GM23338 (cell line): Measurements from ENCODE around the gene ANKRD44.

Experiments used
- EZH2phosphoT487 ChIP-seq: fragments of 200-600 bp; sonication (generic); IDR thresholded peaks from one replicate; pipeline ENCODE4 v1.8.1; 2018; ENCODE audit warnings: antibody characterized with exemption; ENCODE audit not compliant: unreplicated experiment
- JUNB ChIP-seq: IDR thresholded peaks from one replicate; pipeline ENCODE4 v1.6.1; 2016; ENCODE audit warnings: antibody characterized with exemption; ENCODE audit not compliant: unreplicated experiment
- TF ChIP-seq, protein P1 (sequence below), 2 experiments: fragments of 200-600 bp in 1 of 2; sonication (generic) in 1 of 2; conservative IDR thresholded peaks; 2 replicates each; pipeline versions ENCODE4 v1.5.1 to v1.6.1; 2016 to 2017; ENCODE audit warnings: antibody characterized with exemption in 2 of 2, low read depth in 2 of 2, mild to moderate bottlenecking in 2 of 2, moderate library complexity in 1 of 2
- TF ChIP-seq, protein P2 (sequence below): IDR thresholded peaks from one replicate; pipeline ENCODE4 v1.6.1; 2018; ENCODE audit warnings: antibody characterized with exemption; ENCODE audit not compliant: unreplicated experiment
- TF ChIP-seq, protein P3 (sequence below): IDR thresholded peaks from 2 replicates; pipeline ENCODE4 v1.6.1; 2016; ENCODE audit warnings: antibody characterized with exemption

DNA sequence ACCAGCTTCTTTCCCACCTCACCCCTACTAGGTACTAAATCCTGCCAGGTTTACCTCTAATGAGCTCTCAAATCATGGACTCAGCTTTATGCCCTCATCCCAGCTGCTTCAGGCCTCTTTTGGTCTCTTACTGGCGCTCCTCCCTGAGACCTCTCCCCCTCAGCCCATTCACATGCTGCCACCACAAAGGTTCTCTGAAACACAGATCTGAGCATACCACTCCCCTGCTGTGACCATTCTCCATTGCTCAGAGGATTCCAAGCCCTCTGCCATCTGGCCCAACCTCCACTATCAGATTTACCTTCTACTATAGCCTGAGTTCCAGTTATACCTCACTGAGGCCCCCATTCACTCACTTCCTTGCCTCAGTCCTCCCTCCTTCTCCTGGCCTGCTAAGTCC, 174.8 kb downstream of the ANKRD44 start:
- TF ChIP-seq, protein P1, sequence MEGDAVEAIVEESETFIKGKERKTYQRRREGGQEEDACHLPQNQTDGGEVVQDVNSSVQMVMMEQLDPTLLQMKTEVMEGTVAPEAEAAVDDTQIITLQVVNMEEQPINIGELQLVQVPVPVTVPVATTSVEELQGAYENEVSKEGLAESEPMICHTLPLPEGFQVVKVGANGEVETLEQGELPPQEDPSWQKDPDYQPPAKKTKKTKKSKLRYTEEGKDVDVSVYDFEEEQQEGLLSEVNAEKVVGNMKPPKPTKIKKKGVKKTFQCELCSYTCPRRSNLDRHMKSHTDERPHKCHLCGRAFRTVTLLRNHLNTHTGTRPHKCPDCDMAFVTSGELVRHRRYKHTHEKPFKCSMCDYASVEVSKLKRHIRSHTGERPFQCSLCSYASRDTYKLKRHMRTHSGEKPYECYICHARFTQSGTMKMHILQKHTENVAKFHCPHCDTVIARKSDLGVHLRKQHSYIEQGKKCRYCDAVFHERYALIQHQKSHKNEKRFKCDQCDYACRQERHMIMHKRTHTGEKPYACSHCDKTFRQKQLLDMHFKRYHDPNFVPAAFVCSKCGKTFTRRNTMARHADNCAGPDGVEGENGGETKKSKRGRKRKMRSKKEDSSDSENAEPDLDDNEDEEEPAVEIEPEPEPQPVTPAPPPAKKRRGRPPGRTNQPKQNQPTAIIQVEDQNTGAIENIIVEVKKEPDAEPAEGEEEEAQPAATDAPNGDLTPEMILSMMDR (conservative IDR thresholded peaks at IDR 0.05; ENCODE audit: low read depth in 2 of 2) = no peak
- TF ChIP-seq, protein P2, sequence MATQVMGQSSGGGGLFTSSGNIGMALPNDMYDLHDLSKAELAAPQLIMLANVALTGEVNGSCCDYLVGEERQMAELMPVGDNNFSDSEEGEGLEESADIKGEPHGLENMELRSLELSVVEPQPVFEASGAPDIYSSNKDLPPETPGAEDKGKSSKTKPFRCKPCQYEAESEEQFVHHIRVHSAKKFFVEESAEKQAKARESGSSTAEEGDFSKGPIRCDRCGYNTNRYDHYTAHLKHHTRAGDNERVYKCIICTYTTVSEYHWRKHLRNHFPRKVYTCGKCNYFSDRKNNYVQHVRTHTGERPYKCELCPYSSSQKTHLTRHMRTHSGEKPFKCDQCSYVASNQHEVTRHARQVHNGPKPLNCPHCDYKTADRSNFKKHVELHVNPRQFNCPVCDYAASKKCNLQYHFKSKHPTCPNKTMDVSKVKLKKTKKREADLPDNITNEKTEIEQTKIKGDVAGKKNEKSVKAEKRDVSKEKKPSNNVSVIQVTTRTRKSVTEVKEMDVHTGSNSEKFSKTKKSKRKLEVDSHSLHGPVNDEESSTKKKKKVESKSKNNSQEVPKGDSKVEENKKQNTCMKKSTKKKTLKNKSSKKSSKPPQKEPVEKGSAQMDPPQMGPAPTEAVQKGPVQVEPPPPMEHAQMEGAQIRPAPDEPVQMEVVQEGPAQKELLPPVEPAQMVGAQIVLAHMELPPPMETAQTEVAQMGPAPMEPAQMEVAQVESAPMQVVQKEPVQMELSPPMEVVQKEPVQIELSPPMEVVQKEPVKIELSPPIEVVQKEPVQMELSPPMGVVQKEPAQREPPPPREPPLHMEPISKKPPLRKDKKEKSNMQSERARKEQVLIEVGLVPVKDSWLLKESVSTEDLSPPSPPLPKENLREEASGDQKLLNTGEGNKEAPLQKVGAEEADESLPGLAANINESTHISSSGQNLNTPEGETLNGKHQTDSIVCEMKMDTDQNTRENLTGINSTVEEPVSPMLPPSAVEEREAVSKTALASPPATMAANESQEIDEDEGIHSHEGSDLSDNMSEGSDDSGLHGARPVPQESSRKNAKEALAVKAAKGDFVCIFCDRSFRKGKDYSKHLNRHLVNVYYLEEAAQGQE = no peak
- TF ChIP-seq JUNB = no peak
- TF ChIP-seq EZH2phosphoT487 = no peak
- TF ChIP-seq, protein P3, sequence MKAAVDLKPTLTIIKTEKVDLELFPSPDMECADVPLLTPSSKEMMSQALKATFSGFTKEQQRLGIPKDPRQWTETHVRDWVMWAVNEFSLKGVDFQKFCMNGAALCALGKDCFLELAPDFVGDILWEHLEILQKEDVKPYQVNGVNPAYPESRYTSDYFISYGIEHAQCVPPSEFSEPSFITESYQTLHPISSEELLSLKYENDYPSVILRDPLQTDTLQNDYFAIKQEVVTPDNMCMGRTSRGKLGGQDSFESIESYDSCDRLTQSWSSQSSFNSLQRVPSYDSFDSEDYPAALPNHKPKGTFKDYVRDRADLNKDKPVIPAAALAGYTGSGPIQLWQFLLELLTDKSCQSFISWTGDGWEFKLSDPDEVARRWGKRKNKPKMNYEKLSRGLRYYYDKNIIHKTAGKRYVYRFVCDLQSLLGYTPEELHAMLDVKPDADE = no peak
